ENCODE data around the gene TPM1.

Gene TPM1

GRCh38 chr15:63083044-63083443, 40.5 kb downstream of the TPM1 start:
- H3K4me3 ChIP-seq (ENCODE audit: low read depth, low read length), result no peak overlapping the region
- in situ Hi-C loops (cut with HindIII; ENCODE audit: low sequenced_read_pairs), result no loop called here
- no peak for TF ChIP-seq CTCF (IDR thresholded peaks at IDR 0.05; ENCODE audit: low read depth, low read length)
- DNase-seq (ENCODE audit: low read depth, low spot score), result no peak

GRCh38 chr15:63083541-63083940, 41.0 kb downstream of the TPM1 start:
- no peak overlapping the region for H3K4me3 ChIP-seq (ENCODE audit: low read depth, low read length)
- no peak for TF ChIP-seq CTCF (IDR thresholded peaks at IDR 0.05; ENCODE audit: low read depth, low read length)
- in situ Hi-C loops (cut with HindIII; ENCODE audit: low sequenced_read_pairs), result no loop called here
- DNase-seq (ENCODE audit: low read depth, low spot score), result no peak

GRCh38 chr15:63084806-63085205, 42.3 kb downstream of the TPM1 start:
- in situ Hi-C loops (cut with HindIII; ENCODE audit: low sequenced_read_pairs), result no loop called here
- TF ChIP-seq CTCF (IDR thresholded peaks at IDR 0.05; ENCODE audit: low read depth, low read length), result no peak
- no peak overlapping the region for H3K4me3 ChIP-seq (ENCODE audit: low read depth, low read length)
- no peak for DNase-seq (ENCODE audit: low read depth, low spot score)

GRCh38 chr15:63085289-63085688, 42.7 kb downstream of the TPM1 start:
- DNase-seq (ENCODE audit: low read depth, low spot score), result no peak
- in situ Hi-C loops (cut with HindIII; ENCODE audit: low sequenced_read_pairs), result no loop called here
- no peak for TF ChIP-seq CTCF (IDR thresholded peaks at IDR 0.05; ENCODE audit: low read depth, low read length)
- no peak overlapping the region for H3K4me3 ChIP-seq (ENCODE audit: low read depth, low read length)

- no peak for TF ChIP-seq CTCF (IDR thresholded peaks at IDR 0.05; ENCODE audit: low read depth, low read length)
- DNase-seq (ENCODE audit: low read depth, low spot score), result peak; percentile 16
- H3K4me3 ChIP-seq (ENCODE audit: low read depth, low read length), result no peak overlapping the region
- in situ Hi-C loops (cut with HindIII; ENCODE audit: low sequenced_read_pairs), result no loop called here
Measured at GRCh38 chr15:63086271-63086670, 43.7 kb downstream of the TPM1 start.

GRCh38 chr15:63086947-63087346, 44.4 kb downstream of the TPM1 start:
- no peak for DNase-seq (ENCODE audit: low read depth, low spot score)
- in situ Hi-C loops (cut with HindIII; ENCODE audit: low sequenced_read_pairs), result no loop called here
- no peak for TF ChIP-seq CTCF (IDR thresholded peaks at IDR 0.05; ENCODE audit: low read depth, low read length)
- no peak overlapping the region for H3K4me3 ChIP-seq (ENCODE audit: low read depth, low read length)

Data from astrocyte of the spinal cord (primary cell).